Activated CD4-positive, alpha-beta T cell treated with anti-CD3 and anti-CD28 coated beads, Interleukin-2, Interleukin-6, amounts not matched to agents 100 ng/mL and 50 ng/mL, durations not matched to agents 16 hours and 8 hours (primary cell): Measurements from ENCODE around the gene TSC22D4.
A peak's percentile ranks its signal among the peaks of the same experiment; 100 is the strongest.

Experiments used
- DNase-seq: peaks from one replicate; pipeline ENCODE4 v3.0.0-alpha.2; 2020

TSC22D4 gene

DNA sequence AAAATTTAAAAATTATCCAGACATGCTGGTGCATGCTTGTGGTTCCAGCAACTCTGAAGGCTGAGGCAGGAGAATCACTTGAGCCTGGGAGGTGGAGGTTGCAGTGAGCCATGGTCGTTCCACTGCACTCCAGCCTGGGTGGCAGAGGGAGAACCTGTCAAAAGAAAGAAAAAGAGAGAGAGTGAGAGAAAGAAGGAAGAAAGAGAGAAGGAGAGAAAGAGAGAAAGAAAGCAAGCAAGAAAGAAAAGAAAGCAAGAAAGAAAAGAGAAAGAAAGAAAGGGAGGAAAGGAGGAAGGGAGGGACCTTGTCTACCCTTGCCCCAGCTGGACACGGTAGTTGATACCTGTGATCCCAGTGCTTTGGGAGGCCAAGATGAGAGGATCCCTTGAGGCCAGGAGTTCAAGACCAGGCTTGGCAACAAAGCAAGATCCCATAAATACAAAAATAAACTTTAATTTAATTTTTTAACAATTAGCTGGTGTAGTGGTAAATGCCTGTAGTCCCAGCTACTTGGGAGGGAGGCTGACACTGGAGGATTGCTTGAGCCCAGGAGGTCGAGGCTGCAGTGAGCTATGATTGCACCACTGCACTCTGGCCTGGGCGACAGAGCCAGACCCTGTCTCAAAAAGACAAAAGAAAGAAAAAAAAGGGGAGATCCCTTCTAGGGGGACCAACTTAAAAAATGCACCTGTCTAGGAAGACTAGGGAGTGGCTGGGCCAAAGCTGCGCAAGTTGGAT lies 13.9 kb upstream of the TSC22D4 start:
- no peak for DNase-seq

DNA sequence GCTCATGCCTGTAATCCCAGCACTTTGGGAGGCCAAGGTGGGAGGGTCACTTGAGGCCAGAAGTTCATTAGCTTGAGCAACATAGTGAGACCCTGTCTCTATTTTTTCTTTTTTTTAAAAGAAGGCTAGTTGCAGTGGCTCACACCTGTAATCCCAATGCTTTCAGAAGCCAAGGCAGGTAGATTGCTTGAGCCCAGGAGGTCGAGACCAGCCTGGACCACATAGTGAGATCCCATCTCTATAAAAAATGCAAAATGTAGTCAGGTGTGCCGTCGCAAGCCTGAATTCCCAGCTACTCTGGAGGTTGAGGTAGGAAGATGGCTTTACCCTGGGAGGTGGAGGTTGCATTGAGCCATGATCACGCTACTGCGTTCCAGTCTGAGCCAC lies 12.2 kb upstream of the TSC22D4 start:
- DNase-seq = no peak

GRCh38 chr7:100490483-100491191 lies 11.6 kb upstream of the TSC22D4 start:
- no peak for DNase-seq

GRCh38 chr7:100489824-100490223 lies 10.8 kb upstream of the TSC22D4 start:
- DNase-seq = peak; percentile 61

- DNase-seq = no peak
Observed at GRCh38 chr7:100489121-100489520, 10.1 kb upstream of the TSC22D4 start.

- DNase-seq = no peak
Observed at GRCh38 chr7:100488333-100489095, 9.5 kb upstream of the TSC22D4 start.

DNA sequence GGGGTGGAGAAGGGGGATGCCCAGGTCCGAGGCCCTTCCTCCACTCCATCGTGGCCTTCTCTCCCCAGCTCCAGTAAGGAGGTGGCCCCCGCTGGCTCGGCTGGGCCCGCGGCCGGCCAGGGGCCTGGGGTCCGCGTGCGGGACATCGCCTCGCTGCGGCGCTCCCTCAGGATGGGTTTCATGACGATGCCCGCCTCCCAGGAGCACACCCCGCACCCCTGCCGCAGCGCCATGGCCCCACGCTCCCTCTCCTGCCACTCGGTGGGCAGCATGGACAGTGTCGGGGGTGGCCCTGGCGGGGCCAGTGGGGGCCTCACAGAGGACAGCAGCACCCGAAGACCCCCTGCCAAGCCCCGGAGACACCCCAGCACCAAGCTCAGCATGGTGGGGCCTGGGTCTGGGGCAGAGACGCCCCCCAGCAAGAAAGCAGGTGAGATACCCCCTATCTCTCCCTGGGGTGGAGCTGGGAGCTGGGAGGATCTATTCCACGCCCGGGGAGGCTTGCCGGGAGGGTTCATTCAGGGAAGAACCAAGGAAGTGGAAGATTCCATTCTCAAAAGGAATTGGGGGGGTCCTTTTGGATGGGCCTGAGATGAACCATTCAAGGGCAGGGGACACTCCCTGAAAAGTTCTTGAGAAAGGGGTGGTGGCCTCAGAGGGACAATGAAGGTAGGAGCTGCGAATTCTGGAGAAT lies 7.9 kb upstream of the TSC22D4 start:
- DNase-seq = no peak

GRCh38 chr7:100486111-100486636 lies 7.2 kb upstream of the TSC22D4 start:
- no peak for DNase-seq

DNA sequence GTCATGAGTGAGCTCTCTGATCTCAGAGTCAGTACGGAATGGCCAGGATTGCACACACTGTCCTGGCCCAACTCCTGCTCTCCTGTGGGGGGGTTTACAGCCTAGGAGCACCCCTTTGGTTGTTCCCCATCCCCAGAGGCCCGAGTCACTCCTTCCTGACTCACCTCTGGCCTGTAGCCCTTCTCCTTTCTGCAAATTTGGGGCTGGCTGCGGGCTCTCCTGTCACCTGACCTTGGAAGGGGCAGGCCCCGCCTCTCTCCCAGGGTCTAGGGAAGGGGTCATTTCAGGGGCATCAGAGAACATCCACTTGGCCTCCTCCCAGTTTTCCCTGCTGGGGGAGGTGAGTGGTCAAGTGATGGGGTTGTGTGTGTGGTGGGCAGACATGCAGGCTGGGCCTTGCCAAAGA lies 6.5 kb upstream of the TSC22D4 start:
- no peak for DNase-seq

DNA sequence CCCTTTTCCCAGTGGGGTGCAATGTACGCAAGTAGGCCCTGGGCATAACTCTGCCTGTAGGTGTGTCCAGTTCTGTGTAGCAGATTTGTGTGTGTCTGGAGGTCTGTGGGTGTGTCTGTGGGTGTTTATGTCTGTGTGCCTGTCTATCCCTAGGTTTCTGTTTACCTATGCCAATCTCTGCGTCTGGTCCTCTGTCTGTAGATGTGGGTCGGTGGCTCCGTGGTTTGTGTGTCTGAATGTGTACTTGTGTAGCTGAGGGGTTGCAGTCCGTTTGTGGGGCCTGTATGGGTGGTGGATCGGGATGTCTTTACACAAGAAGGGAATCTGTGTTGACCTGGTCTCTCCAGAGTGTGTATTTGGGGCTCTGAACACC lies 5.6 kb upstream of the TSC22D4 start:
- no peak for DNase-seq

- DNase-seq = peak; percentile 33
Observed at GRCh38 chr7:100483722-100484672, 5.0 kb upstream of the TSC22D4 start, which contains the start of gene NYAP1. TSS of gene NYAP1 (plus strand) at chr7:100483927. CDS start at chr7:100485312, 1,385 bp downstream.

DNA sequence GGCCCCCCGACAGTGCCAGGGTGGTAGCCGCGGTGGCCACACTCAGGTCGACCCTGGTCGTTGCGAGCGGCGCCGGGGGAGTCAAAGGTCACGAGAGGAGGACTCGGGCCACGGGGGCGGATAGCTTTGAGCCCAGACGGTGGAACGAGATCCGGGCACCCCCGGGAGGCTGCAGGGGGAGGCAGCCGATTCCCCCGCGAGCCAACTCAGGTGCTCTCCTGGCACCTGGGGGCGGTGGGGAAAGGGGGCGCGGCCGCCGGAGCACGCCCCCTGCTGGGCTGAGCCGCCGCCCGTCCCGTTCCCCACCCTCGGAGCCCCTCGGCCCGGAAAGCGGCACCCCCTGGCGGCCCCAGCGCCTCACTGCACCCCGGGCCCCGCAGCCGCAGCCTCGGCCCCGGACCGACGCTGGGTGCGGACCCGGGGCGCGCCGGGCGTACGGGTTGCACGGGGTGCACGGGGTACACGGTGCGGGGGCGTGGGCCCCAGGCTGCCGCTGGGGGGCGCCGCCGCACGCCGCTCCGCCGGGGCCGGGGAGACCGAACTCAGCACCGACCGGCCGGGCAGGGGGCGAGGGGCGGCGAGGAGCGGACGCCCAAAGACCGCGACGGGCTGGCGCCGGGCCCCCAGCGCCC lies 4.2 kb upstream of the TSC22D4 start:
- peak; percentile 88 for DNase-seq

- no peak for DNase-seq
Observed at GRCh38 chr7:100482728-100483089, 3.7 kb upstream of the TSC22D4 start.

GRCh38 chr7:100481466-100481865 lies 2.5 kb upstream of the TSC22D4 start:
- no peak for DNase-seq

GRCh38 chr7:100477871-100478267 lies 1.1 kb downstream of the TSC22D4 start:
- DNase-seq = no peak

GRCh38 chr7:100476903-100477870 lies 1.8 kb downstream of the TSC22D4 start:
- peak; percentile 59 for DNase-seq

- no peak for DNase-seq
Observed at GRCh38 chr7:100476101-100476780, 2.8 kb downstream of the TSC22D4 start.

DNA sequence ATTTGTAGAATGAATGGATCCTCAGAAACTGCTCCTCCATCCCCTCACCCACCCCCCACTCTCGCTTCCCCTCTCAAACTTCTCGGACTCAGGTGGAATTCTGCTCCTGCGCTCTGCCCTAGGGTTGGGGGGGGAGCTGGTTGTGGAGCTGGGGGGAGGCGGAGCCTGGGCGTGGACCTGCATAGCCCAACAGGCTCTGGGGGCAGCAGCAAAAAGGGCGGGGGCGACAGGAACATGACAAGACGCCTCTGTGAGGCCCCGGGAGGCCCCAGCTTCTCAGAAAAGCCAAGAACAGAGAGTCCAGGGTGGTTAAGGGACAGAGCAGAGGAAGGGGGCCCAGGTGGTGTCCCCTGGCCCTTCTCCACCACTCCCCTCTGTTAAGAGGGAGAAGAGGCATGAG lies 3.5 kb downstream of the TSC22D4 start:
- no peak for DNase-seq

- peak; percentile 19 for DNase-seq
Observed at GRCh38 chr7:100472854-100473499, 6.0 kb downstream of the TSC22D4 start.
